Measurements from ENCODE around the gene EFCAB8. TPM values are rescaled to one million over a fixed set of nuclear protein-coding genes. Genes with fewer than 3 reads are reported as not detected.

Gene EFCAB8
- total RNA-seq, 2 experiments from 2014 or later, result not detected

DNA sequence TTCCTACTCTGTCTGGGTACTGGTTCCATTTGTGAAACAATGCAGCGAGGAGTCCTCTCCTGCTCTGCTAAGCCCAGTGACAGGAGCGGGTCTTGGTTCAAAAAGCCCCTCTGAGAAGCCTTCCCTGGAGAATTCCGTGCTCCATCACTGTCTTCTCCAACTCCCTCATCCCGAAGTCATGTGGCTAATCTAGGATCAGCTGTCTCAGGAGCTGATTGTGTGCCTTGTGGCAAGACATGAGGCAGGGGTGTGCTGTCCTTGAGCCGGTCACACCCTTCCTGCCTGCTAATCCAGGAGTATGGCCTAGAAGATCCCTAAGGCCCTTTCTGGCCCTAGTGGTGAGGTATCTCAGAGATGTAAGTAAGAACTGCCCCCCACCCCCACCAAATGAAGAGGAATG, 72.0 kb downstream of the EFCAB8 start:
- Histone ChIP-seq H3K9me3 (ENCODE audit: low read length) (no peaks in the 10 kb centered on the region), H3K27ac (ENCODE audit: low read depth, low read length, poor library complexity, severe bottlenecking) (no peak overlapping the region), H4K20me1 (ENCODE audit: insufficient read depth, low read length) (no peaks in the 10 kb centered on the region), H3K4me3 (ENCODE audit: low read depth, low read length, poor library complexity, severe bottlenecking) (no peak overlapping the region), H3K9me2 (ENCODE audit: insufficient read depth, low read length) (no peaks in the 10 kb centered on the region), H3K4me1 (ENCODE audit: insufficient read depth, low read length, poor library complexity, severe bottlenecking) (no peaks in the 10 kb centered on the region), H3K4me2 (ENCODE audit: low read length) (no peak overlapping the region), H2AFZ (ENCODE audit: low read length) (no peak overlapping the region), H3K79me2 (ENCODE audit: insufficient read depth, low read depth, low read length) (no peaks in the 10 kb centered on the region), H3K36me3 (ENCODE audit: insufficient read depth, low read length) (no peaks in the 10 kb centered on the region)
- ChIA-PET POLR2A (no interaction called here), CTCF (ENCODE audit: unreplicated experiment) (no interaction called here)
- intact Hi-C loops (cut with micrococcal nuclease; ENCODE audit: unreplicated experiment), result no loop called here
- no TSS peak for BruUV-seq (replicated peaks)
- TF ChIP-seq, protein P1, sequence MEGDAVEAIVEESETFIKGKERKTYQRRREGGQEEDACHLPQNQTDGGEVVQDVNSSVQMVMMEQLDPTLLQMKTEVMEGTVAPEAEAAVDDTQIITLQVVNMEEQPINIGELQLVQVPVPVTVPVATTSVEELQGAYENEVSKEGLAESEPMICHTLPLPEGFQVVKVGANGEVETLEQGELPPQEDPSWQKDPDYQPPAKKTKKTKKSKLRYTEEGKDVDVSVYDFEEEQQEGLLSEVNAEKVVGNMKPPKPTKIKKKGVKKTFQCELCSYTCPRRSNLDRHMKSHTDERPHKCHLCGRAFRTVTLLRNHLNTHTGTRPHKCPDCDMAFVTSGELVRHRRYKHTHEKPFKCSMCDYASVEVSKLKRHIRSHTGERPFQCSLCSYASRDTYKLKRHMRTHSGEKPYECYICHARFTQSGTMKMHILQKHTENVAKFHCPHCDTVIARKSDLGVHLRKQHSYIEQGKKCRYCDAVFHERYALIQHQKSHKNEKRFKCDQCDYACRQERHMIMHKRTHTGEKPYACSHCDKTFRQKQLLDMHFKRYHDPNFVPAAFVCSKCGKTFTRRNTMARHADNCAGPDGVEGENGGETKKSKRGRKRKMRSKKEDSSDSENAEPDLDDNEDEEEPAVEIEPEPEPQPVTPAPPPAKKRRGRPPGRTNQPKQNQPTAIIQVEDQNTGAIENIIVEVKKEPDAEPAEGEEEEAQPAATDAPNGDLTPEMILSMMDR (conservative IDR thresholded peaks at IDR 0.05; ENCODE audit: low read length), result no peak
- no peak for TF ChIP-seq EZH2phosphoT487 (IDR thresholded peaks at IDR 0.05; ENCODE audit: borderline replicate concordance, low read depth, low read length)
- no peak for DNase-seq (ENCODE audit: low spot score)

DNA sequence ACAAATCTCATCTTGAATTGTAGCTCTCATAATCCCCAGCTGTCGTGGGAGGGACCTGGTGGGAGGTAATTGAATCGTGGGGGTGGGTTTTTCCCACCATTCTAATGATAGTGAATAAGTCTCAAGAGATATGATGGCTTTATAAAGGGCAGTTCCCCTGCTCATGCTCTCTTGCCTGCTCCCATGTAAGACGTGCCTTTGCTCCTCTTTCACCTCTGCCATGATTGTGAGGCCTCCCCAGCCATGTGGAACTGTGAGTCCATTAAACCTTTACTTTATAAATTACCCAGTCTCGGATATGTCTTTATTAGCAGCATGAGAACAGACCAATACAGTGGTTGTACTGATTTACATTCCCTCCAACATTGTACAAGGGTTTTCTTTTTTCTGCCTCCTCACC, 75.9 kb downstream of the EFCAB8 start:
- Histone ChIP-seq H3K79me2 (ENCODE audit: insufficient read depth, low read depth, low read length) (no peaks in the 10 kb centered on the region), H2AFZ (ENCODE audit: low read length) (no peak overlapping the region), H3K9me3 (ENCODE audit: low read length) (no peaks in the 10 kb centered on the region), H3K27ac (ENCODE audit: low read depth, low read length, poor library complexity, severe bottlenecking) (no peak overlapping the region), H3K4me1 (ENCODE audit: insufficient read depth, low read length, poor library complexity, severe bottlenecking) (no peaks in the 10 kb centered on the region), H3K4me3 (ENCODE audit: low read depth, low read length, poor library complexity, severe bottlenecking) (no peak overlapping the region), H3K36me3 (ENCODE audit: insufficient read depth, low read length) (no peaks in the 10 kb centered on the region), H3K4me2 (ENCODE audit: low read length) (no peak overlapping the region), H4K20me1 (ENCODE audit: insufficient read depth, low read length) (no peaks in the 10 kb centered on the region), H3K9me2 (ENCODE audit: insufficient read depth, low read length) (no peaks in the 10 kb centered on the region)
- intact Hi-C loops (cut with micrococcal nuclease; ENCODE audit: unreplicated experiment), result no loop called here
- ChIA-PET POLR2A (no interaction called here), CTCF (ENCODE audit: unreplicated experiment) (no interaction called here)
- no peak for DNase-seq (ENCODE audit: low spot score)
- no peak for TF ChIP-seq EZH2phosphoT487 (IDR thresholded peaks at IDR 0.05; ENCODE audit: borderline replicate concordance, low read depth, low read length)
- TF ChIP-seq, protein P1 (conservative IDR thresholded peaks at IDR 0.05; ENCODE audit: low read length), result no peak
- BruUV-seq (replicated peaks), result no TSS peak

DNA sequence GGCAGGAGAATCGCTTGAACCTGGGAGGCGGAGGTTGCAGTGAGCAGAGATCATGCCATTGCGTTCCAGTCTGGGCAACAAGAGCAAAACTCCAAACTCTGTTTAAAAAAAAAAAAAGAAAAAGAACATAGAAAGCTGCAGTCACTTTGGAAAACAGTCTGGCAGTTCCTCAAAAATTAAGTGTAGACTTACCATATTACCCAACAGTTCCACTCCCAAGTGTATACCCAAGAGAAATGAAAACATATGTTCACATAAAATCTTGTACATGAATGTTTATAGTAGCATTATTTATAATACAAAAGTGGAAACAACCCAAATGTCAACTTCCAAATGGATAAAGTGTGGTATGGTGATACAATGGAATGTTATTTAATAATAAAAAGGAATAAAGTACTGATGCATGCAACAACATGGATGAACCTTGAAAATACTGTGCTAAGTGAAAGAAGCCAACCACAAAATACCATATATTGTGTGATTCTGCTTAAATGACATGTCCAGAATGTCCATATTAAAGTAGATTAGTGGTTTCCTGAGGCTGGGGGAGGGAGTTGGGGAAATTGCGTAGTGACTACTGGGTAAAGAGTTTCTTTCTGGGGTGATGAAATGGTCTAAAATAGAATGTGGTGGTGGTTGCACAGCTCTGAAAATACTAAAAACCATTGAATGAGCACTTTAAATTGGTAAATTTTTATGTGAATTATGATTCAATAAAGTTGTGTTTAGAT, 82.6 kb downstream of the EFCAB8 start:
- Histone ChIP-seq H3K9me2 (ENCODE audit: insufficient read depth, low read length) (no peaks in the 10 kb centered on the region), H3K79me2 (ENCODE audit: insufficient read depth, low read depth, low read length) (no peaks in the 10 kb centered on the region), H3K4me2 (ENCODE audit: low read length) (no peak overlapping the region), H2AFZ (ENCODE audit: low read length) (no peak overlapping the region), H3K9me3 (ENCODE audit: low read length) (no peaks in the 10 kb centered on the region), H4K20me1 (ENCODE audit: insufficient read depth, low read length) (no peaks in the 10 kb centered on the region), H3K4me3 (ENCODE audit: low read depth, low read length, poor library complexity, severe bottlenecking) (no peak overlapping the region), H3K4me1 (ENCODE audit: insufficient read depth, low read length, poor library complexity, severe bottlenecking) (no peaks in the 10 kb centered on the region), H3K36me3 (ENCODE audit: insufficient read depth, low read length) (no peaks in the 10 kb centered on the region), H3K27ac (ENCODE audit: low read depth, low read length, poor library complexity, severe bottlenecking) (no peak overlapping the region)
- no TSS peak for BruUV-seq (replicated peaks)
- intact Hi-C loops (cut with micrococcal nuclease; ENCODE audit: unreplicated experiment), result no loop called here
- TF ChIP-seq, protein P1 (conservative IDR thresholded peaks at IDR 0.05; ENCODE audit: low read length), result no peak
- TF ChIP-seq EZH2phosphoT487 (IDR thresholded peaks at IDR 0.05; ENCODE audit: borderline replicate concordance, low read depth, low read length), result no peak
- POLR2A ChIA-PET, result no interaction called here
- no peak for DNase-seq (ENCODE audit: low spot score)
- CTCF ChIA-PET (ENCODE audit: unreplicated experiment), result no interaction called here

All from OCI-LY7 (cell line).